SK-N-SH (cell line): ENCODE data around the gene NSMCE1.
A peak's percentile ranks its signal among the peaks of the same experiment; 100 is the strongest.

Source experiments
- EP300 ChIP-seq, 2 experiments: IDR thresholded peaks; 2 replicates each; pipeline versions ENCODE4 v1.4.0 to v1.6.1; 2012; ENCODE audit warnings: borderline replicate concordance in 1 of 2, low read depth in 1 of 2, low read length in 1 of 2
- IRF3 ChIP-seq: fragments of 150-350 bp; IDR thresholded peaks from 2 replicates; pipeline ENCODE4 v1.6.1; 2016; ENCODE audit warnings: mild to moderate bottlenecking, low read depth, low read length
- MEF2A ChIP-seq: IDR thresholded peaks from 2 replicates; pipeline ENCODE4 v1.4.0; 2012; ENCODE audit warnings: low read depth, borderline replicate concordance
- POLR2AphosphoS5 ChIP-seq: IDR thresholded peaks from 2 replicates; pipeline ENCODE4 v1.6.1; 2012; ENCODE audit warnings: low read depth, low read length
- TAF1 ChIP-seq: IDR thresholded peaks from 2 replicates; pipeline ENCODE4 v1.6.1; 2012; ENCODE audit warnings: low read depth, mild to moderate bottlenecking, low read length, moderate library complexity, borderline replicate concordance
- YY1 ChIP-seq: IDR thresholded peaks from 2 replicates; pipeline ENCODE4 v1.4.0; 2012; ENCODE audit warnings: low read depth, mild to moderate bottlenecking
- TF ChIP-seq, protein P1 (sequence below): fragments of 200-600 bp; sonication (generic); IDR thresholded peaks from 2 replicates; pipeline ENCODE4 v1.6.1; 2017; ENCODE audit warnings: antibody characterized with exemption, mild to moderate bottlenecking, moderate library complexity
- TF ChIP-seq, protein P2 (sequence below): IDR thresholded peaks from 2 replicates; pipeline ENCODE4 v1.4.0; 2012; ENCODE audit warnings: low read depth

- TF ChIP-seq TAF1 (no peak), IRF3 (no peak), POLR2AphosphoS5 (no peak), YY1 (no peak), EP300 (IDR thresholded peaks at IDR 0.05; ENCODE audit: borderline replicate concordance in 1 of 2, low read depth in 1 of 2, low read length in 1 of 2) (no peak), MEF2A (no peak)
- TF ChIP-seq, protein P1, sequence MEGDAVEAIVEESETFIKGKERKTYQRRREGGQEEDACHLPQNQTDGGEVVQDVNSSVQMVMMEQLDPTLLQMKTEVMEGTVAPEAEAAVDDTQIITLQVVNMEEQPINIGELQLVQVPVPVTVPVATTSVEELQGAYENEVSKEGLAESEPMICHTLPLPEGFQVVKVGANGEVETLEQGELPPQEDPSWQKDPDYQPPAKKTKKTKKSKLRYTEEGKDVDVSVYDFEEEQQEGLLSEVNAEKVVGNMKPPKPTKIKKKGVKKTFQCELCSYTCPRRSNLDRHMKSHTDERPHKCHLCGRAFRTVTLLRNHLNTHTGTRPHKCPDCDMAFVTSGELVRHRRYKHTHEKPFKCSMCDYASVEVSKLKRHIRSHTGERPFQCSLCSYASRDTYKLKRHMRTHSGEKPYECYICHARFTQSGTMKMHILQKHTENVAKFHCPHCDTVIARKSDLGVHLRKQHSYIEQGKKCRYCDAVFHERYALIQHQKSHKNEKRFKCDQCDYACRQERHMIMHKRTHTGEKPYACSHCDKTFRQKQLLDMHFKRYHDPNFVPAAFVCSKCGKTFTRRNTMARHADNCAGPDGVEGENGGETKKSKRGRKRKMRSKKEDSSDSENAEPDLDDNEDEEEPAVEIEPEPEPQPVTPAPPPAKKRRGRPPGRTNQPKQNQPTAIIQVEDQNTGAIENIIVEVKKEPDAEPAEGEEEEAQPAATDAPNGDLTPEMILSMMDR: peak; percentile 31; the same call in 1 of the 2 replicates
- TF ChIP-seq, protein P2, sequence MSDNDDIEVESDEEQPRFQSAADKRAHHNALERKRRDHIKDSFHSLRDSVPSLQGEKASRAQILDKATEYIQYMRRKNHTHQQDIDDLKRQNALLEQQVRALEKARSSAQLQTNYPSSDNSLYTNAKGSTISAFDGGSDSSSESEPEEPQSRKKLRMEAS: no peak
These were observed 45.4 kb downstream of the NSMCE1 start for GRCh38 chr16:27223226-27223610.
